A549 (cell line): Measurements from ENCODE around the gene FAM50A. TPM values are rescaled to one million over a fixed set of nuclear protein-coding genes. Genes with fewer than 3 reads are reported as not detected.

Source experiments
- ATAC-seq, 2 experiments: fragments of 200-7000 bp in 1 of 2; fragments of >200 bp in 1 of 2; cut with Nextera tagmentation in 1 of 2; cut with Tn5 transposase in 1 of 2; 3 replicates each; pipeline versions ENCODE4 v1.8.0 to v1.9.1; 2018 to 2020; ENCODE audit warnings: mild to moderate bottlenecking in 1 of 2, moderate library complexity in 1 of 2
- CTCF ChIA-PET: fragments of 300-600 bp; sonication (Branson Sonifier 250); formaldehyde crosslinking; extraction: SDS; loops from one replicate; lab custom pipeline; 2021; ENCODE audit warnings: antibody characterized with exemption, inconsistent platforms; lab: Yijun Ruan, JAX
- POLR2A ChIA-PET: fragments of 350-600 bp; formaldehyde crosslinking; extraction: SDS; loops from one replicate; lab custom pipeline; 2021; ENCODE audit warnings: antibody characterized with exemption, inconsistent platforms; lab: Yijun Ruan, JAX
- DNase-seq, 2 experiments: peaks; one replicate each; pipeline versions ENCODE4 v3.0.0 to v3.0.0-alpha.2; 2011 to 2016; ENCODE audit warnings: low read depth in 1 of 2, low spot score in 1 of 2
- FAIRE-seq: peaks from 2 replicates; lab custom pipeline; 2011; peaks lifted over from hg19 to GRCh38; lab: Jason Lieb, UNC
- H3K27ac ChIP-seq, 2 experiments: fragments of >200 bp; sonication (Bioruptor Twin); formaldehyde crosslinking; 3 replicates each; pipeline ENCODE4 v1.5.1; 2016 to 2017
- H3K4me1 ChIP-seq: fragments of >200 bp; sonication (Bioruptor Twin); formaldehyde crosslinking; 3 replicates; pipeline ENCODE4 v1.6.1; 2016
- H3K4me2 ChIP-seq: fragments of >200 bp; sonication (Bioruptor Twin); formaldehyde crosslinking; 3 replicates; pipeline ENCODE4 v1.6.1; 2016
- H3K4me3 ChIP-seq: fragments of >200 bp; sonication (Bioruptor Twin); formaldehyde crosslinking; 3 replicates; pipeline ENCODE4 v1.5.1; 2016
- H3K9me3 ChIP-seq: fragments of >200 bp; sonication (Bioruptor Twin); formaldehyde crosslinking; 3 replicates; pipeline ENCODE4 v1.6.1; 2016
- ATOH8 ChIP-seq: fragments of 250-450 bp; sonication (Bioruptor Pico); IDR thresholded peaks from 2 replicates; pipeline ENCODE4 v1.5.0; 2020; ENCODE audit warnings: low read depth, mild to moderate bottlenecking, moderate library complexity
- BCL3 ChIP-seq: fragments of >200 bp; sonication (Bioruptor Twin); formaldehyde crosslinking; IDR thresholded peaks from 3 replicates; pipeline ENCODE4 v1.6.1; 2016
- CTCF ChIP-seq: fragments of >200 bp; sonication (Bioruptor Twin); formaldehyde crosslinking; IDR thresholded peaks from 3 replicates; pipeline ENCODE4 v1.5.1; 2016
- E2F6 ChIP-seq: IDR thresholded peaks from 2 replicates; pipeline ENCODE4 v1.6.1; 2012; ENCODE audit warnings: low read depth, borderline replicate concordance
- EHMT2 ChIP-seq: fragments of 200-600 bp; sonication (generic); IDR thresholded peaks from 2 replicates; pipeline ENCODE4 v1.6.1; 2016; ENCODE audit warnings: antibody characterized with exemption, low read depth, mild to moderate bottlenecking, moderate library complexity
- FOSB ChIP-seq: fragments of 250-450 bp; sonication (Bioruptor Pico); IDR thresholded peaks from 2 replicates; pipeline ENCODE4 v1.5.0; 2020; ENCODE audit warnings: mild to moderate bottlenecking, moderate library complexity
- FOSL2 ChIP-seq, 2 experiments: fragments of 450-650 bp in 1 of 2; fragments of >200 bp in 1 of 2; sonication (Bioruptor Twin) in 1 of 2; formaldehyde crosslinking; IDR thresholded peaks; 2 replicates each; pipeline versions ENCODE4 v1.5.0 to v1.6.1; 2016 to 2020; ENCODE audit warnings: mild to moderate bottlenecking in 1 of 2, moderate library complexity in 1 of 2
- FOXS1 ChIP-seq: fragments of 250-450 bp; sonication (Bioruptor Pico); IDR thresholded peaks from 2 replicates; pipeline ENCODE4 v1.5.0; 2020; ENCODE audit warnings: mild to moderate bottlenecking, moderate library complexity
- HDAC2 ChIP-seq: fragments of 200-600 bp; sonication (generic); IDR thresholded peaks from 2 replicates; pipeline ENCODE4 v1.6.1; 2016
- HOXB13 ChIP-seq: fragments of 250-450 bp; sonication (Bioruptor Pico); IDR thresholded peaks from 2 replicates; pipeline ENCODE4 v1.5.0; 2020; ENCODE audit warnings: low read depth, mild to moderate bottlenecking, moderate library complexity
- HOXB5 ChIP-seq: fragments of 250-450 bp; sonication (Bioruptor Pico); IDR thresholded peaks from 2 replicates; pipeline ENCODE4 v1.5.0; 2020; ENCODE audit warnings: mild to moderate bottlenecking, moderate library complexity
- KDM1A ChIP-seq: fragments of 200-600 bp; sonication (generic); IDR thresholded peaks from 2 replicates; pipeline ENCODE4 v1.6.1; 2016; ENCODE audit warnings: low read depth, mild to moderate bottlenecking
- KDM5A ChIP-seq: fragments of 200-600 bp; sonication (generic); IDR thresholded peaks from 2 replicates; pipeline ENCODE4 v1.6.1; 2016; ENCODE audit warnings: antibody characterized with exemption, mild to moderate bottlenecking
- MAZ ChIP-seq: fragments of 150-350 bp; IDR thresholded peaks from 2 replicates; pipeline ENCODE4 v1.6.1; 2014; ENCODE audit warnings: antibody characterized with exemption, low read depth, low read length, borderline replicate concordance
- MYC ChIP-seq: IDR thresholded peaks from 2 replicates; pipeline ENCODE4 v1.6.1; 2012; ENCODE audit warnings: mild to moderate bottlenecking, inconsistent platforms, low read length, improper control_type of control experiment, borderline replicate concordance
- POLR2AphosphoS2 ChIP-seq: conservative IDR thresholded peaks from 2 replicates; pipeline ENCODE4 v1.6.1; 2012; ENCODE audit warnings: low read length, improper control_type of control experiment, inconsistent platforms
- RAD21 ChIP-seq, 2 experiments: fragments of >200 bp in 1 of 2; sonication (Bioruptor Twin) in 1 of 2; formaldehyde crosslinking in 1 of 2; IDR thresholded peaks in 1 of 2; conservative IDR thresholded peaks in 1 of 2; 2 replicates in 1 of 2; 3 replicates in 1 of 2; pipeline ENCODE4 v1.6.1; 2012 to 2018; ENCODE audit warnings: inconsistent platforms in 1 of 2
- RFX5 ChIP-seq: fragments of 450-650 bp; IDR thresholded peaks from 2 replicates; pipeline ENCODE4 v1.7.1; 2014; ENCODE audit warnings: antibody characterized with exemption, mild to moderate bottlenecking, moderate library complexity
- RNF2 ChIP-seq: fragments of 200-600 bp; sonication (generic); IDR thresholded peaks from 2 replicates; pipeline ENCODE4 v1.6.1; 2016; ENCODE audit warnings: low read depth, mild to moderate bottlenecking, antibody characterized with exemption, moderate library complexity, borderline replicate concordance
- SMC3 ChIP-seq: fragments of >200 bp; sonication (Bioruptor Twin); formaldehyde crosslinking; IDR thresholded peaks from 3 replicates; pipeline ENCODE4 v1.6.1; 2018; ENCODE audit warnings: inconsistent platforms
- SREBF2 ChIP-seq: fragments of 450-650 bp; IDR thresholded peaks from 2 replicates; pipeline ENCODE4 v1.6.1; 2014; ENCODE audit warnings: mild to moderate bottlenecking, moderate library complexity
- ZSCAN20 ChIP-seq: fragments of 250-450 bp; sonication (Bioruptor Pico); IDR thresholded peaks from 2 replicates; pipeline ENCODE4 v1.8.0; 2022; ENCODE audit warnings: mild to moderate bottlenecking, moderate library complexity
- WGBS: methylation state at CpG from one replicate; pipeline ENCODE4 v1.1.6; 2017; ENCODE audit errors: missing lambda C conversion rate; 5-methylcytosine and 5-hydroxymethylcytosine counted together
- polyA plus RNA-seq, 4 experiments: library from polyadenylated mRNA; depleted of rRNA in 3 of 4; stranded (reverse); fragments of >200 nt; fragmentation: RNase III in 1 of 4; extraction: RNeasy Plus Mini Kit Qiagen cat#74134 plus additional on column Dnase treatment in 1 of 4; gene quantifications; 2 replicates in 3 of 4; 3 replicates in 1 of 4; pipeline ENCODE4 v1.2.3, GENCODE V29; 2011 to 2017

Gene FAM50A
- polyA plus RNA-seq, 2 of the 4 experiments (the other 2 are of a cell fraction) = 57.8 to 123 TPM

- 0 out of 2 replicates have a peak, but pooled peaks have one; percentile 64 for TF ChIP-seq RNF2
- TF ChIP-seq FOXS1 (CRISPR knock-in tag) = peak; percentile 73
- peak; percentile 83; the same call in 1 of the 2 replicates for TF ChIP-seq HOXB13 (CRISPR knock-in tag)
- TF ChIP-seq ATOH8 (CRISPR knock-in tag) = peak; percentile 80; the same call in 1 of the 2 replicates
- TF ChIP-seq, all 56 proteins: peak for 15
Measured at GRCh38 chrX:154478728-154479622, 35.0 kb downstream of the FAM50A start, which contains the start of gene LAGE3 (continued).

- no peak for ATAC-seq
Measured at GRCh38 chrX:154481195-154481594, 37.3 kb downstream of the FAM50A start.

More at GRCh38 chrX:154481195-154481594, 37.3 kb downstream of the FAM50A start:
- Histone ChIP-seq H3K4me3 (no peak overlapping the region), H3K9me3 (no peaks in the 10 kb centered on the region), H3K27ac (no peak overlapping the region), H3K4me2 (no peak overlapping the region), H3K4me1 (peaks cover 21% of the 10 kb centered on the region)
- WGBS = 83% methylated on average over 5 of the region's 5 CpGs
- FAIRE-seq = no peak
- POLR2A ChIA-PET = interaction anchor here (1.1 kb wide), 1 partner anchor 9 kb away, joined by 4 read pairs; the partner anchor contains the start of gene SLC10A3
- DNase-seq = no peak
- TF ChIP-seq ZSCAN20 (CRISPR knock-in tag) = no peak
- no peak for TF ChIP-seq SREBF2
- TF ChIP-seq ATOH8 (CRISPR knock-in tag) = no peak
- TF ChIP-seq HDAC2 = no peak
- no peak for TF ChIP-seq CTCF
- no peak for TF ChIP-seq KDM1A
- TF ChIP-seq BCL3 = no peak
- TF ChIP-seq FOSL2 (IDR thresholded peaks at IDR 0.05) = no peak
- no peak for TF ChIP-seq FOSL2 (CRISPR knock-in tag; IDR thresholded peaks at IDR 0.05)
- no peak for TF ChIP-seq HOXB5 (CRISPR knock-in tag)
- TF ChIP-seq E2F6 = no peak
- TF ChIP-seq KDM5A = no peak
- no peak for TF ChIP-seq POLR2AphosphoS2
- TF ChIP-seq FOSB (CRISPR knock-in tag) = no peak
- no peak for TF ChIP-seq RFX5
- no peak for TF ChIP-seq MAZ
- no peak for TF ChIP-seq MYC
- TF ChIP-seq RAD21 (conservative IDR thresholded peaks at IDR 0.05 in 1 of 2, IDR thresholded peaks at IDR 0.05 in 1 of 2) = no peak
- no peak for TF ChIP-seq EHMT2
- TF ChIP-seq SMC3 = no peak
- CTCF ChIA-PET = interaction anchor here (1.8 kb wide), 1 partner anchor 9 kb away, joined by 6 read pairs; the partner anchor contains the start of gene SLC10A3
